Pancreas (tissue), 10 donors: Measurements from ENCODE around the gene DTX1. TPM values are rescaled to one million over a fixed set of nuclear protein-coding genes. Genes with fewer than 3 reads are reported as not detected.

Experiments
- ATAC-seq, 4 donors: fragments of 200-7000 bp; cut with Tn5 transposase; one replicate each; pipeline versions ENCODE4 v1.8.0 to v1.9.1; 2020; ENCODE audit warnings: mild to moderate bottlenecking in 4 of 4, moderate library complexity in 4 of 4
- DNase-seq, 6 donors: peaks; one replicate each; pipeline ENCODE4 v3.0.0-alpha.2; 2020
- FAIRE-seq: peaks from 2 replicates; lab custom pipeline; 2012; peaks lifted over from hg19 to GRCh38; lab: Jason Lieb, UNC
- H3K27ac ChIP-seq, 4 donors: fragments of 200-600 bp; sonication (generic); 1 replicate in 3 of 4; 2 replicates in 1 of 4; pipeline versions ENCODE4 v1.5.0 to v1.8.0; 2020
- H3K27me3 ChIP-seq, 4 donors: fragments of 200-600 bp; one replicate each; pipeline ENCODE4 v1.8.0; 2021
- H3K36me3 ChIP-seq, 3 donors: fragments of 200-600 bp; sonication (generic) in 1 of 3; one replicate each; pipeline versions ENCODE4 v1.5.0 to v1.8.0; 2020 to 2021
- H3K4me1 ChIP-seq, 3 donors: fragments of 200-600 bp; one replicate each; pipeline ENCODE4 v1.8.0; 2021
- H3K4me3 ChIP-seq, 4 donors: fragments of 200-600 bp; sonication (generic) in 2 of 4; one replicate each; pipeline versions ENCODE4 v1.5.0 to v1.8.0; 2020 to 2021
- H3K9me3 ChIP-seq, 4 donors: fragments of 200-600 bp; one replicate each; pipeline ENCODE4 v1.8.0; 2021
- CTCF ChIP-seq, 4 donors: fragments of 200-600 bp; sonication (generic) in 3 of 4; IDR thresholded peaks; one replicate each; pipeline versions ENCODE4 v1.5.0 to v1.8.0; 2021; ENCODE audit warnings: antibody characterized with exemption in 4 of 4
- WGBS, 2 donors: extraction: QIAGEN DNeasy Blood & Tissue Kit; methylation state at CpG; one replicate each; pipeline ENCODE4 v1.1.7; 2013; 5-methylcytosine and 5-hydroxymethylcytosine counted together
- intact Hi-C, 3 donors: fragments of 100-400 bp; cut with DNase I; formaldehyde crosslinking; loops; one replicate each; pipeline versions ENCODE4 v1.11.1 to v1.14.2; 2022
- polyA plus RNA-seq, 2 donors: library from polyadenylated mRNA; stranded (reverse); fragments of 200-250 nt; gene quantifications; one replicate each; pipeline ENCODE4 v1.2.3, GENCODE V29; 2013
- total RNA-seq, 6 donors: library from RNA; stranded (reverse); fragmentation: NEBNext Ultra II Directional in 4 of 6; extraction: Animal tissue kit (Norgen Biotek cat#: 25700) in 4 of 6; gene quantifications; one replicate each; pipeline versions ENCODE4 v1.2.1 to v1.2.4, GENCODE V29; 2021 to 2023
- donor health status: healthy with polysubstance abuse.
- donor health status: DM: no; HTN: no; CAD: no; lungs with moderate emphysema.
- donor health status: DM: no; HTN: no; CAD: no.
- donor health status: control.
- donor health status: control.
- donor health status: Bipolar disorder and iron deficiency.
- donor health status: DM: yes; HTN: yes; CAD: no.
- donor health status: DM: no; HTN: no; CAD: no.
- donor health status: DM: no; HTN: no; CAD: no.
- donor health status: DM: yes; HTN: yes; CAD: no.

Gene DTX1
- total and polyA plus RNA-seq, 8 donors = 3.5 to 8.1 (median 5.4) TPM

GRCh38 chr12:113073586-113073985 lies 17.1 kb downstream of the DTX1 start:
- TF ChIP-seq CTCF (IDR thresholded peaks at IDR 0.05) = no peak
- Histone ChIP-seq H3K36me3 (no peaks in the 10 kb centered on the region), H3K9me3 (no peaks in the 10 kb centered on the region), H3K4me1 (peaks cover 12 to 15% (median 13%) of the 10 kb centered on the region in 3 donors), H3K27ac (no peak overlapping the region), H3K4me3 (no peak overlapping the region), H3K27me3 (no peaks in the 10 kb centered on the region)
- FAIRE-seq (no peak), DNase-seq (no peak), ATAC-seq (no peak)
- intact Hi-C loops = no loop called here
- WGBS, 2 donors = 86% methylated on average over 3 of the region's 3 CpGs

GRCh38 chr12:113075137-113075683 lies 18.7 kb downstream of the DTX1 start:
- H3K36me3 ChIP-seq = no peaks in the 10 kb centered on the region
- WGBS, 2 donors = 82 to 83% methylated on average over 6 of the region's 6 CpGs
- no peak for TF ChIP-seq CTCF (IDR thresholded peaks at IDR 0.05)
- no peak overlapping the region for H3K27ac ChIP-seq
- peaks cover 12 to 15% (median 13%) of the 10 kb centered on the region in 3 donors for H3K4me1 ChIP-seq
- ATAC-seq (no peak), DNase-seq (no peak), FAIRE-seq (no peak)
- no peak overlapping the region for H3K4me3 ChIP-seq
- intact Hi-C loops = no loop called here
- no peaks in the 10 kb centered on the region for H3K9me3 ChIP-seq
- H3K27me3 ChIP-seq = no peaks in the 10 kb centered on the region

- no peak for FAIRE-seq
- Histone ChIP-seq H3K27ac (no peak overlapping the region), H3K4me1 (peaks cover 0 to under 1% (median 0%) of the 10 kb centered on the region in 3 donors), H3K9me3 (no peaks in the 10 kb centered on the region), H3K4me3 (no peak overlapping the region), H3K36me3 (no peaks in the 10 kb centered on the region), H3K27me3 (no peaks in the 10 kb centered on the region)
- WGBS, 2 donors = 68 to 77% methylated on average over 65 to 70 of the region's 70 CpGs
- intact Hi-C loops = no loop called here
- ATAC-seq = no peak
- no peak for TF ChIP-seq CTCF (IDR thresholded peaks at IDR 0.05)
- peak in 1 of 6 donors; percentile 60 for DNase-seq
Measured at GRCh38 chr12:113077057-113077858, 20.7 kb downstream of the DTX1 start.

GRCh38 chr12:113077859-113078255 lies 21.3 kb downstream of the DTX1 start:
- DNase-seq (no peak), FAIRE-seq (no peak), ATAC-seq (no peak)
- no peaks in the 10 kb centered on the region for H3K36me3 ChIP-seq
- no peaks in the 10 kb centered on the region for H3K4me1 ChIP-seq
- H3K27ac ChIP-seq = no peak overlapping the region
- H3K27me3 ChIP-seq = no peaks in the 10 kb centered on the region
- no peak overlapping the region for H3K4me3 ChIP-seq
- no peaks in the 10 kb centered on the region for H3K9me3 ChIP-seq
- WGBS, 2 donors = 68 to 70% methylated on average over 44 to 48 of the region's 48 CpGs
- TF ChIP-seq CTCF (IDR thresholded peaks at IDR 0.05) = no peak
- intact Hi-C loops = no loop called here

- no peak overlapping the region for H3K4me3 ChIP-seq
- no peak overlapping the region for H3K27ac ChIP-seq
- intact Hi-C loops = no loop called here
- no peak for ATAC-seq
- TF ChIP-seq CTCF (IDR thresholded peaks at IDR 0.05) = no peak
- no peaks in the 10 kb centered on the region for H3K27me3 ChIP-seq
- peaks cover 0 to 5% (median 0%) of the 10 kb centered on the region in 3 donors for H3K4me1 ChIP-seq
- no peaks in the 10 kb centered on the region for H3K36me3 ChIP-seq
- WGBS, 2 donors = 79 to 88% methylated on average over 4 of the region's 4 CpGs
- FAIRE-seq = no peak
- H3K9me3 ChIP-seq = no peaks in the 10 kb centered on the region
- DNase-seq = no peak
Measured at GRCh38 chr12:113081873-113082272, 25.3 kb downstream of the DTX1 start.
